DOHH2 (cell line): ENCODE results near the gene VPS45.

Experiments used
- H3F3A ChIP-seq: fragments of 200-600 bp; sonication (generic), shearing (Covaris generic); 2 replicates; pipeline ENCODE4 v1.6.0; 2016; ENCODE audit warnings: antibody characterized with exemption, mild to moderate bottlenecking; ENCODE audit not compliant: control insufficient read depth, insufficient read depth
- H3K27ac ChIP-seq: fragments of 200-600 bp; sonication (generic); 2 replicates; pipeline ENCODE4 v1.5.1; 2014; ENCODE audit warnings: low read depth, mild to moderate bottlenecking, low read length, moderate library complexity
- H3K27me3 ChIP-seq: fragments of 200-600 bp; sonication (generic); 2 replicates; pipeline ENCODE4 v1.6.1; 2014; ENCODE audit warnings: mild to moderate bottlenecking, low read length, mixed read lengths; ENCODE audit not compliant: control insufficient read depth
- H3K36me3 ChIP-seq: fragments of 200-600 bp; sonication (generic); 2 replicates; pipeline ENCODE4 v1.6.1; 2014; ENCODE audit warnings: mild to moderate bottlenecking, low read length, moderate library complexity, mixed read lengths; ENCODE audit not compliant: control insufficient read depth
- H3K4me1 ChIP-seq: fragments of 200-600 bp; sonication (generic); 2 replicates; pipeline ENCODE4 v1.6.1; 2014; ENCODE audit warnings: mild to moderate bottlenecking, low read length, mixed read lengths; ENCODE audit not compliant: control insufficient read depth
- H3K4me2 ChIP-seq: fragments of 200-600 bp; sonication (generic); 2 replicates; pipeline ENCODE4 v1.6.0; 2014; ENCODE audit warnings: mild to moderate bottlenecking, low read length, moderate library complexity
- H3K4me3 ChIP-seq: fragments of 200-600 bp; sonication (generic); 2 replicates; pipeline ENCODE4 v1.5.1; 2014; ENCODE audit warnings: mild to moderate bottlenecking, low read length, mixed read lengths
- H3K79me2 ChIP-seq: fragments of 200-600 bp; sonication (generic); 2 replicates; pipeline ENCODE4 v1.6.1; 2014; ENCODE audit warnings: mild to moderate bottlenecking, low read length, mixed read lengths; ENCODE audit not compliant: control insufficient read depth
- H3K9me2 ChIP-seq: fragments of 200-600 bp; sonication (generic); replicated peaks from 2 replicates; pipeline ENCODE4 v1.6.1; 2014; ENCODE audit warnings: mild to moderate bottlenecking, low read length, mixed read lengths; ENCODE audit not compliant: control insufficient read depth
- H3K9me3 ChIP-seq: fragments of 200-600 bp; sonication (generic); 2 replicates; pipeline ENCODE4 v1.6.1; 2014; ENCODE audit warnings: antibody characterized with exemption, low read length, mixed read lengths; ENCODE audit not compliant: control insufficient read depth, insufficient read depth
- H4K20me1 ChIP-seq: fragments of 200-600 bp; sonication (generic); 2 replicates; pipeline ENCODE4 v1.6.0; 2014; ENCODE audit warnings: low read depth, mild to moderate bottlenecking, antibody characterized with exemption, low read length, moderate library complexity; ENCODE audit not compliant: control insufficient read depth, insufficient read depth
- CTCF ChIP-seq: fragments of 200-600 bp; sonication (generic); IDR thresholded peaks from one replicate; pipeline ENCODE4 v1.5.1; 2014; ENCODE audit warnings: antibody characterized with exemption, mild to moderate bottlenecking, low read depth, low read length; ENCODE audit not compliant: poor library complexity, severe bottlenecking
- EZH2phosphoT487 ChIP-seq: fragments of 200-600 bp; sonication (generic); IDR thresholded peaks from 2 replicates; pipeline ENCODE4 v1.6.1; 2017; ENCODE audit warnings: borderline replicate concordance, mild to moderate bottlenecking, antibody characterized with exemption, low read length, moderate library complexity, mixed read lengths

The VPS45 gene

DNA sequence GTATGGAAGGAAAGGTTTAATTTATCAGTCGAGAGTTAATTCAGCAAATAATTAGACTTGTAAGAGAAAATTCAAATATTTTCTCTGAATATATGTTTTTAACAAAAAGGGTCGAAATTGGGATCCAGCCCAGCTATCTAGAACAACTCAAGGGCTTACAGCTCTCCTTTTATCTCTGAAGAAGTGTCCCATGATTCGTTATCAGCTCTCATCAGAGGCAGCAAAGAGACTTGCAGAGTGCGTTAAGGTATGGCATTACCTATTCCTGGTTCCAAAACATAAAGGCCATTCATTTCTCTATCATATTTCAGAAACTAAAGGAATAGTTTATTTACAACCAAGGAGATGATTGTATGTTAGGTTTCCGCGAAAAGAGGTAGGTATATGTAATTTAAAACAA is 9.4 kb downstream of the VPS45 start:
- Histone ChIP-seq H3K36me3 (peaks cover 31% of the 10 kb centered on the region), H3K4me1 (peaks cover 16% of the 10 kb centered on the region), H3K9me2 (no peaks in the 10 kb centered on the region), H3F3A (peaks cover 4% of the 10 kb centered on the region; the same call in 1 of the 2 replicates), H3K9me3 (no peaks in the 10 kb centered on the region), H3K27me3 (no peaks in the 10 kb centered on the region), H3K4me3 (no peak overlapping the region), H3K4me2 (no peak overlapping the region), H4K20me1 (no peaks in the 10 kb centered on the region), H3K79me2 (no peaks in the 10 kb centered on the region), H3K27ac (no peak overlapping the region)
- TF ChIP-seq EZH2phosphoT487 (no peak), CTCF (no peak)

DNA sequence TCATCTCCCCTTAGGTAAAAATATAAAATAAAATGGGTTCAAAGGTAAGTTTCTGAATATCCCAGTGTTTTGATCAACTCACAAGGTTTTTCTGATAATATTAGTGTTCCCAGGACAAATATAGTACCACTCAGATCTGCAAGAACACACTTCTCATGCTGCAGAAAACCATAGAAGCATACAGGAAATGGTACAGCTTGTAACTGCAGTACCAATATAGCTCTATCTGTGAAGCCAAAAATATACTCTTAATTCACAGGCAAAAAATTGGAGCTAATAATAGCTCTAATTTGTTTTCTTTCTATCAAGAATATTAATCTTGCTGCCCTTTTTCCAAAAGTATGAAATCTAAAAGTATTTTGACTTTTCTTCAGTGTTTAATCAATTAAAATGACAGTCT is 13.2 kb downstream of the VPS45 start:
- Histone ChIP-seq H3K4me1 (peaks cover 16% of the 10 kb centered on the region), H3K9me2 (no peaks in the 10 kb centered on the region), H3K4me3 (peak overlapping the region; percentile 26; the same call in 1 of the 2 replicates), H3K79me2 (no peaks in the 10 kb centered on the region), H3F3A (0 out of 2 replicates have a peak, but pooled peaks cover 3% of the 10 kb centered on the region), H3K27ac (no peak overlapping the region), H3K9me3 (no peaks in the 10 kb centered on the region), H3K4me2 (peak overlapping the region; percentile 36), H4K20me1 (no peaks in the 10 kb centered on the region), H3K27me3 (no peaks in the 10 kb centered on the region), H3K36me3 (peaks cover 46% of the 10 kb centered on the region)
- TF ChIP-seq EZH2phosphoT487 (no peak), CTCF (no peak)

GRCh38 chr1:150082494-150082893 is 14.9 kb downstream of the VPS45 start:
- peaks cover 52% of the 10 kb centered on the region for H3K36me3 ChIP-seq
- no peak for TF ChIP-seq CTCF
- TF ChIP-seq EZH2phosphoT487, result no peak

More at GRCh38 chr1:150082494-150082893, 14.9 kb downstream of the VPS45 start:
- H3K9me2 ChIP-seq, result no peaks in the 10 kb centered on the region
- H3K79me2 ChIP-seq, result no peaks in the 10 kb centered on the region
- no peak overlapping the region for H3K4me2 ChIP-seq
- H3K9me3 ChIP-seq, result no peaks in the 10 kb centered on the region
- no peaks in the 10 kb centered on the region for H3K27me3 ChIP-seq
- H4K20me1 ChIP-seq, result no peaks in the 10 kb centered on the region
- H3K27ac ChIP-seq, result no peak overlapping the region
- H3K4me1 ChIP-seq, result peaks cover 16% of the 10 kb centered on the region
- no peak overlapping the region for H3K4me3 ChIP-seq
- H3F3A ChIP-seq, result 0 out of 2 replicates have a peak, but pooled peaks cover 3% of the 10 kb centered on the region
